Dermis microvascular lymphatic vessel endothelial cell (primary cell): ENCODE data around the gene ATF6. TPM values are rescaled to one million over a fixed set of nuclear protein-coding genes. Genes with fewer than 3 reads are reported as not detected.

Experiments
- DNase-seq, 2 donors: peaks; one replicate each; pipeline versions ENCODE4 v3.0.0 to v3.0.0-alpha.2; 2010; ENCODE audit warnings: low read depth in 2 of 2
- total RNA-seq: library from RNA; depleted of rRNA; stranded (reverse); fragments of >200 nt; gene quantifications from 2 replicates; pipeline ENCODE4 v1.2.1, GENCODE V29; 2014

ATF6 gene
- total RNA-seq, 1 donor from 2014 or later, result 51.5 TPM

DNA sequence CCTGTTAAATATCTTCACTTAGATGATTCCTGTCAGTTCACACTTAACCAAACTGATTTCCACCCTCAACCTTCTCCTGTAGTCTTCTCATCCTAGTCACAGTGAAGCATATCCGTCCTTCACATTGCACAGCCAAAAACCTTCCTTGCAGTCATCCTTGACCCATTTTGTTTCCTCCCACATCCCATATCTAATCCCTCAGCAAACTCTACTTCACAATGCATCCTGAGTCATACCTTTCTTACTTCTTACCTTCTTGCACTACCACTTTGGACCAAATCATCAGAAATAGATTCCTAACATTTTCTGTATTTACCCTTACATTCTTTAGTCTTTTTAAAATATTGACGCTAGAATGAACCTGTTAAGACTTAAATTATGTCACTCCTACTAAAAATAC, 170.7 kb downstream of the ATF6 start:
- DNase-seq, result no peak

DNA sequence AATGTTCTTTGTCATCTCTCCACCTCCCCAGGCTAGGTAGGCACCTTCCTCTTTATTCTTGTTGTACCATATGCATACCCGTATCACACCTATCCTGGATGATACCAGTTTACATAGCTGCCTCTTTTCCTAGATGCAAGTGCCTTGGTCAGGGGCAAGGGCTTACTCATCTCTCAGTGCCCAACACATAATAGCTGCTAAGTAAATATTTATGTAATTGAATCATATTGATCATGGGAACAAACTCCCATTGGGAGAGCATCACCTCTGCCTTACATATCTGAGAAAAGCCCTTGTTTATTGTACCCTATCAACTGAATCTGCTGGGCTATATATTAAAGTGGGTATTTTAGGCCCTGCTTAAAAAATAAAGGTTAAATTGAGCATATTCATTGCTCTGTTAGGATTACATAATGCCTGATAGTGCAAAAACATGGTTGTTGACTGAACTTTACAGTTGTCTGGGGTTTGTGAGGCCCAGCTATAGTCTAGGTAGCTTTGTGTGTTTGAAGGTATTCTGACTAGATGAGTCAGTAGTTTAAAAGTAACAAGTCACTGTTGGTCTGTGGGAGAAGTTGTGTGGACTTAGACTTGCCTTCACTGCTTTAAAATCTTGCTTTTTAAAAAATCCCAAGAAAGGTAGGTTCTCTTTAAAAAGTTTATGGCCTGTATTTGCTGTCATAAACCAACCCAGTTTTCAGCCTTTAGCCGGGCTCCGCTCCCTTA, 174.9 kb downstream of the ATF6 start:
- no peak for DNase-seq

DNA sequence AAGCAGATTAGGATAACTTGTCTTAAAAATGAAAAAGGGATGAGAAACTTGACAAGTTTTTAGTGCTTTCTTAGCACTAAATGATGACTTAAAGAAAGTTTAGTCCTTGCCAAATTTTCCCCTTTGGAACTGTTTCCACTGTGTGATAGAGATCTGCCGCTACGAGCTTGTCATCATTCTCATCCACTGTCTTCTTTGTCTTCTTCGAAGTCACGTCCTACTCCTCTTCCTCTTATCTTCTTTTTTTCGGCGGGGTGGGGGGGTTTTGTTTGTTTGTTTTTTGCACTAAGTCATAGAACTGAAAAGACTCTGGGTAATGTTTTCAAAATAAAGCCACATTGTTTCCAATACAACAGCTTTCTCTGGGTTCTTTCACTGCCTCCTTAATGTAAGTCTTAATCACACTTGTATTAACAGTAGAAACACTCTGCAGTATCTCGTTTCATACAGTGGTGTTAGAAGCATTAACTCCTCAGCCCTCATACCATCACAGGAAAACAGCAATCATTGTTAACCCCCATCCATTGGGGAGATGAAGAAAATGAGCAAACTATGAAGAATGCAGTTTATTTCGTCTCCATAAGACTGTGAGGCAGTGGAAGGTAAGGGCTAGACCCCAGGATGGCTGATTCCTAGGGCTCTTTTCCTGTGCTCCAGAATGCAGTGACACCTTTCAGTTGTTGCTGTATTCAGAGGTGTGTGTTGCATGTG, 175.8 kb downstream of the ATF6 start:
- DNase-seq, result no peak

DNA sequence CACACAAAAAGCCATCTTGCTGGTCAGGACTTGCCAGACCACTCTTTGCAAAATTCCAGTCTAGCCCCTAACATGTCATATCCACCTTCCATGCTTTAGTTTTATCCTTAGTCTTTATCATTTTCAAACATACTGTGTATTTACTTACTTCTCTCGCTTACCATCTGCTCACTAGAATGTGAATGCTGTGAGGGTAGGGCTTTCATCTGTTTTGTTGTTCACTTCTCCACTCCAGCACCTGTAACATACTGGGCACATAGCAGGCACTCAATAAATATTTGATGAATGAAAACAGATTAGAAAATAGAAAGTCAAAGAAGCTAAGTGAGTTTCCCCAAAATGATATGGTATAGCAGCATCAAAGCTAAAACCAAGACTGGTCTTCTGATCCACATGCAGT, 177.6 kb downstream of the ATF6 start:
- DNase-seq, result no peak

DNA sequence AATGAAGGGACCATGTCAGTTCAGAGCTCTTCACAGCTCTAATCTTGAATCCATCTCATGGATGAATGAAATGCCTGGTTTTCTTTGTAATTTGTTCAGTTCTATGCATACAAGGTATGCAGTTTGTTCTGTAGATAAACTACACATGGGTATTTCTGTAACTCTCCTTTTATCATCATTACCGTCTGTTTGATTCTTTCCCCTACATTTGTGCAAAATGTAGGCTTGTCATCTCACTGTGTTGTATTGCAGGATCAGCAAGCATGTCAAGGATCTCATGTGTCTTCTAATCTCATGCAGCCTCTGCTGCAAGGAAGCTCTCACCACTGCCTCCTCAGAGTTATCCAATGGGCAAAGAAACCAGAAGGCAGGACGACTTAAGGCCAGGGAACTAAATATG, 178.3 kb downstream of the ATF6 start:
- no peak for DNase-seq

DNA sequence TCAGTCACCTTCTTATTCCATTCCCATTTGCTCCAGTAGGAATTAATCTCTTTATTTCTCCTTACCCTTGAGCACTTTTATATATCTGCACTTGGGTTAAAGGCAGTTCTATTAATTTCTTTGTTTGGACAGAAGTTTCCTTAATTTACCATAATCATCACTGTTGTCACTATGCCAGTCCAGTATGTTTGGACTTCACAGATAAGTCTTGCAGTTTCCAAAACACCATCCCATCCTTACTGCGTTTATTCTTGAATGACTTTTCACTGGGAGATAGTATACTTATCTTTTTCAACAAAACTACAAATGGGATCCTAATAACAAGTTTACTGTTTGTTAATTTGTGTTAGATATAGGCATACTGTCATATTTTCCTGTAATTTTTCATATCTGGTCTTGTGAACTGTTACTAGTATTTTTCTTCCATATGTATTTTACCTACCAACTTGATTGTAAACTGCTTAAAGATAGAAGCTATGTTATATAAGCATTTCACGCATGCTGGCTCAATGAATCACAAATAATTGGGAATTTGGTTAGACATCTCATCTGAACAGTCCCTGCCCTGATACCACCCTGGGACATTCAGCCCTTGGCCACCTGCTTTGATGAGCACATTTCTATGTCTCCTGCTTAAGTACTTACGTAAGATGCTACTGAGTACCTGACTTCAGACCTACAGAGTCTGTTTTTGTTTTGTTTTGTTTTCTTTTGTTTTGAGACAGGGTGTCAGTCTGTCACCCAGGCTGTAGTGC, 179.4 kb downstream of the ATF6 start:
- no peak for DNase-seq

DNA sequence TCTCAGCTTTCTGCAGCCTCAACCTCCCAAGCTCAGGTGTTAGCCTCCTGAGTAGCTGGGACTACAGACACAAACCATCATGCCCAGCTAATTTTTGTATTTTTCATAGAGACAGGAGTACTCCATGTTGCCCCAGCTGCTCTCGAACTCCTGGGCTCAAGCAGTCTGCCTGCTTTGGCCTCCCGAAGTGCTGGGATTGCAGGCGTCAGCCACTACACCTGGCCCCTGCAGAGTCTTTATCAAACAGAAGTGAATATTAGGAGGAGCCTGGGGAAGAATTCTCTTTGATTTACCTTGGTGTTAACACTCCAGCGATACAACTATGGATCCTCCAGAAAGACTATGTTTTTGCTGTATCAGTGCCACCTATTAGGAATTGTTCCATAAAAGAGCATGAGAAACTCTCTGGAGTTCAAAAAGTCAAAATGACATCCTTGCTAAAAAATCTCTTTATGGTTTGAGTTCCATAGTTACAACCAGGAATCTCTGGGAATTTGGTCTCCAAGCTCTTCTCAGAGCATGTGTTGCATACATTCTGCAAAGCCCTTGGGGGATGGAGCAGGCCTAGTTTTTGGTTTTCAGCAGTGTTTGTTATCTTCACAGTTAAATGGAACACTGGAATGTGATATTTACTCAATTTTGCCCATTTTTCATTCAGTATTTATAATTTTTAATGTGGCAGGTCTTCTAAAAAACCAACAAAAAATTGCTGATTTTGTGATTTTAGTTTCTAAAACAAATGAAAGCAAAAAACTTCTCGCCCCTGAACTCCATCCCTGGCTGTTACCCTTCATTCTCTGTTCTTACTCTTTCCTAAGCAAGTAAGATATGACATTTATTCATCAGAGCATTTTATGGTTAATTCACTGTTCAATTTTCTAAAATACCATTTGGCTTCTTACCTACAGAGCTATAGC, 180.2 kb downstream of the ATF6 start:
- DNase-seq, result no peak

DNA sequence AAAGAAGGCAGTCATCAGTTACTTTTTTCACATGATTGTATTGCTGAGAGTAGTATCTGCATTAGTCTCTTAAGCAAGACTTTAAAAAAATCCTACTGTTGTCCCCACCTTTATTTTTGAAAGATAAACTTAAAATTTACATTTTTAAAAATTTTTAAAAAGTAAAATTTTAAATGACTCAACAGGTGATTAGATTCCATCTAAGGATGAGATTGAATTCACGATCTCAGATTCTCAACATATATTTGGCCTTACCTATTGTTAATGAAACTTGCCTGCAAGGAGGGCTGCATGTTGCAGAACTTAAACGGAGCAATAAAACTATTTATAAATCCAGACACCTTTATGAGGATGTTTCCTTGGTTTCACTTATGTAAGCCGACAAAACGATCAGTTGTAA, 182.3 kb downstream of the ATF6 start:
- no peak for DNase-seq

DNA sequence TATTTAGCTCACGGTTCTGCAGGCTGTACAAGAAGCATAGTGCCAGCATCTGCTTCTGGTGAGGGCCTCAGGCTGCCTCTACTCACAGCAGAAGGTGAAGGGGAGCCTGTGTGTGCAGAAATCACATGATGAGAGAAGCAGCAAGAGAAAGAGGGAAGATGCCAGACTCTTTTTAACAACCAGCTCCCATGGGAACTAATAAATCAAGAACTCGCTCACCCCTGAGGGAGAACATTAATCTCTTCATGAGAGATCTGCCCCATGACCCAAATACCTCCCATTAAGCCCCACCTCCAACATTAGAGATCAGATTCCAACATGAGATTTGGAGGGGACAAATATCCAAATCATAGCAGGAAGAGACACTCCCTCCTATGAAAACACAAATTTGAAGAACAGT, 183.4 kb downstream of the ATF6 start:
- no peak for DNase-seq

DNA sequence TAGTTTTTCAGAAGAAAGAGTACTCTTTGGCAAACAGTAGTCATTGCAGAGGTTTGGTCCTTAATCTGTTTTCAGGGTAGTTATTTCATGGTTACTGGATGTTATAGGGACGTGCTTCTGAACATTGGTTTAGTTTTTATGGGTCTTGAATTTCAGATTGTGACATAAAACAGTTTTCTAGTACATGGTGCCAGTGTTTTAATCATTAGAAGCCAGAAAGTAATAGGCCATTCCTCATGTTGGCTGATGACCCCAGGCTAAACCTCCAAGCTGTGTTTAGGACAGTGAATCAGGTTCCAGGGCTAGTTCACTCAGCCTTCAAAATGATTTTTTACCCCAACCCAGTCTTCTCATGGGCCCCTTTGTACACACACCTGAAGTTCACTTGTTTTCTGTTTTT, 184.3 kb downstream of the ATF6 start:
- DNase-seq, result no peak

DNA sequence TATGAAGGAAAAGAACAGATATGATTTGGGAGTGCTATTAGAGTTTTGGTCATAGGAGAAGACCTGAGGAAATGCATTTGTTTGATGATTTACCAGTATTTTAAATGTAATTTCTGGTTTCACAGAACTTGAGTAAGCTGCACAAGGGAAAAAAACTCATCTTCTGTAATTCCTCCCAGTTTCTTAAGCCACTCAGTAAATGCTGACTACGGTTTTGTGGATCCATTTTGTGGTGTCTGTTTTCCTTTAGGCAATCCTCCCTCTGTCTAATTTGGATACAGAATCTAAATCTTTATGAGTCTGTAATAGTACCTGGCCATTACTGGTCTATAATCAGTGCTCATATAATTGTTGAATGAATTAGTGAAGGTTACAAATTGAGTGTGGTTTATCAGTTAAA, 185.5 kb downstream of the ATF6 start:
- no peak for DNase-seq

DNA sequence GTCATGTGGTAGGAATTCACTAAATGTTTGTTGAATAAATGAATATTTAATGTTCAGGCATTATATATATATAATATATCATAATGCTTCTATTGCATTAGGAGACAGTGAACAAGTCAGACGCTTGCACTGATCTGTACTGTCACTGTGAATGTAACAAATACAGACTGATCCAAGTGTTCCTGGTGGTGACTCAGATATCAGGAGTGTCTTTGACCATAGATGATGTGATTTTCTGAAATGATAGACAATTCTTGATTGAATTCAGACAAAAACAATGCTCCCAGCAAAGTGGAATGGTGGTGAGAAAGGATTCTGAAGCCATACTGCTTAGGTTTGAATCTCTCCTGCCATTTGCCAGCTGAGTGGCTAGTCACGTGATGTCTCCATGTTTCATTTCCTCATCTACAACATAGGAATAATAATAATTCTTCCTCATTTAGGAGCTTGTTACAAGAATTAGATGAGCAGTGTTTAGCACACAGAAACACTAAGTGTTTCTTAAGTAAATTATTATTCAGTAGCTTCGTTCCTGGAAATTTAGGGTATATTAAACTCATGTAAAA, 186.6 kb downstream of the ATF6 start:
- DNase-seq, result no peak

DNA sequence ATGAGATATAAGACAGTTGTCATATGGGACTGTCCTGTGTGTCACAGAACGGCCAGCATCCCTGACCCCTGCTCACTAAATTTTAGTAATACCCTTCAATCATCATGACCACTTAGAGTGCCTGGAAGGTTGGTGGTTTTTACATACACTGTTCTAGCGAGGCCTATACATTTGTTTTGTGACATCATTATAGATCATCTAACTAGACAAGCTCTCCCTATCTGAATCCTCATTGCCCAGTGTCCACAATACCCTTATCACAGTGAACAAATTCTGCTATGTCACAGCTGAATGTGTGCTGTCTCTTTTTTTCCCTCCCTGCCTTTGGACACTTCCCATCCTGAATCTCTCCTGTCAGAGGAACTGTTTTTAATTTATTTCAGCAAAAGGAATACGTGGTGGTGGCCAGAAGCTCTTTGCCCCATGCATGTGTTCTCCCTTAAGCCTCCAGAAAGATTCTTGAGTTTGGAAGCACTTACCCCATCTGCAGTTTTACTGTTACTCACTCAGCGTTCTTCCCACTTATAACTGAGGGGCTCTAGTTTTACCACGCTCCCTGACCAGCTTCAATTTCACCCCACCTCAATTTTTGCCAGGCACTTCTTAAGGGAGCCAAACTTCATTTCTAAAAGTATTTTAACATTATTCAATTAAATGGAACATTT, 187.3 kb downstream of the ATF6 start:
- DNase-seq, result no peak

DNA sequence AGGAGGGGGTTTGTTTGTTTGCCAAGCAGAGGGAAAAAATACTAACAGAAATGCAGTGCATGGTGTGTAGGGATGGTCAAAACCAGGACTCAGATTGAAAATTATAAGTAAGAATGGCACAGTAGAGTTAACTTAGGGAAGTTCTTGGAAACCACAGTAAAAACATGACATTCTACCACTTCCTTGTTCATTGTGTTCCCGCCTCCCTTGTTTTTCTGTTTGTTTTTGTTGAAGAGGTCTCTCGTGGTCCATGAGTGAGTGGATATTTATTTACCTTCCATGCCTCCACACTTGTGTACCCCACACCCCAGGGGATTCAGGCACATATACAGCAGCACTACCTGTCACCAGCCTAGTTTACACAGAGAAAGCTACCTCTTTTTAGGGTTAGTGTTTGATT, 187.9 kb downstream of the ATF6 start:
- DNase-seq, result peak in 1 of 2 donors; percentile 43

DNA sequence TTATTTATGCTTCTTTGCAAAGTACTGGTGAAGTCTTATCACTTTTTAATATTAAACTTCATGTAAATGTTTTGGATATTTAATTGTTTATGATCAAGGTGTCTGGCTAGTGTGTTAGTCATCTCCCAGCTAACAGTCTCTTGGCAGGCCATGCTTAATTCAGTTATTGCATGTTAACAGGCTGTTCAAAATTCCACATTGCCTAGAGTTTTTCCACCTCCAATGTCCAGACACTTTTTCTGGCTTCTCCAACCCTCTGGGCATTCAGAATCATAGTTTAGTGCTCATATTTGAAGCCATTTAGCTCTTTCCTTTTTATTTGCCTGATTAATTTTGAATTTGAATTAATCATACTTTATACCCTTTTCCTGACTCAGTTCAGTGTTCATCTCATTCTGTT, 188.3 kb downstream of the ATF6 start:
- peak in 1 of 2 donors; percentile 29 for DNase-seq

DNA sequence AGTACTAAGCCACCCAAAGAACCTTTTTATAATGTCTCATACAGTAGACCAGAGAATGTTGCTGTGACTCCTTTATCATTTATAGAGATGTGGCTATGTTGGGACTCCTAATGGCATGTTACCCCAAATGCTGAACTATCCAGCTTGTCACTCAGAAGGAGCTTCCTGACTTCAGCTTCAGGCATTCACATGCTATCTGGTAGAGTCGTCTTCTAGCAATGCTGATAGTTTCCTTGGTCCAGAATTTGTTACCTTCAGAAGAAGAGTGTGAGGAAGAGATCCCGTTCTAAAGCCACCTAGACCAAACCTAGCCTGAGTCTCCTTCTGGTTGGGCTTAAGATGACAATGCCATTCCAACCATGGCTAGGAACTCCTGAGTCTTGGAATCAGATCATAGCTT, 189.5 kb downstream of the ATF6 start:
- DNase-seq, result no peak

DNA sequence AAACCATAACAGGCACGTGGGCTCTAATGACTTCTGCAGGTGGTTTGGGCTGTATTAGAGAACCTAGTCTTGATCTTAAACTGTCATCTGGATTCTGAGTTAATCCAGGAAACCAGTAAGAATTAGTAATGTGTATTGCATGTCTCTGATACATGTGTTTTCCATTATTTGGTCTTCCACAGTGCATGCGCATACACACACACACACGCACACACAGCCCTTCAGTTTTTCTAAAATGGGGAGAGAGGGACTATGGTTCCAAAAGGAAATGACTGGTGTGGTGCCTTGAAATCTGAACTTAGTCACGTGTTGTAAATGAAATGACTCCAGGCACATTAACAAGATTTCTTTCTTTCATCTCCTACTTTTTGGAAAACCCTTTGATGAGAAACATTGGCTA, 190.0 kb downstream of the ATF6 start:
- no peak for DNase-seq

DNA sequence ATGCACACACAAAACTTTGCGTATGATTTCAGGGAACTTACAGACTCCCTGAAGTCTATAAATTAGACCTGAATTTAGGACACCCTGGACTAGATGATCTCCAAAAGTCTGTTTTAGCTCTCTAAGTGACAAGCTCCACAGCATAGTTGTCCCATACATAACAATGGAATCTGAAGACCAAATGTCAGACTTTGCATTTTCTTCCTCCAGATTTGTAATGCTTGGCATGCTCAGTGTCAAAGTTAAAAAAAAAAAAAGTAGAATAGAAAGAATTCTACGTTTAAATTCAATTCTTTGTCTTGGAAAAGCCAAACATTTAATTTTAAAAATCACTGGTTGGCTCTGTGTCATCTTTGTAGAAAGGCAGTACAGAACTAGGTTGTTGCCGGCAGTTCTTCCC, 190.8 kb downstream of the ATF6 start:
- DNase-seq, result no peak

DNA sequence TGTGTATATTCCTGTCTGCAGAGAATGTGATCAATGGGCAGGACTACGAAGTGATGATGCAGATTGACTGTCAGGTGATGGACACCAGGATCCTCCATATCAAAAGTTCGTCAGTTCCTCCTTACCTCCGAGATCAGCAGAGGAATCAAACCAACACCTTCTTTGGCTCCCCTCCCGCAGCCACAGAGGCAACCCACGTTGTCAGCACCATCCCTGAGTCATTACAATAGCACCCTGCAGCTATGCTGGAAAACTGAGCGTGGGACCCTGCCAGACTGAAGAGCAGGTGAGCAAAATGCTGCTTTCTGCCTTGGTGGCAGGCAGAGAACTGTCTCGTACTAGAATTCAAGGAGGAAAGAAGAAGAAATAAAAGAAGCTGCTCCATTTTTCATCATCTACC, 192.3 kb downstream of the ATF6 start:
- no peak for DNase-seq

DNA sequence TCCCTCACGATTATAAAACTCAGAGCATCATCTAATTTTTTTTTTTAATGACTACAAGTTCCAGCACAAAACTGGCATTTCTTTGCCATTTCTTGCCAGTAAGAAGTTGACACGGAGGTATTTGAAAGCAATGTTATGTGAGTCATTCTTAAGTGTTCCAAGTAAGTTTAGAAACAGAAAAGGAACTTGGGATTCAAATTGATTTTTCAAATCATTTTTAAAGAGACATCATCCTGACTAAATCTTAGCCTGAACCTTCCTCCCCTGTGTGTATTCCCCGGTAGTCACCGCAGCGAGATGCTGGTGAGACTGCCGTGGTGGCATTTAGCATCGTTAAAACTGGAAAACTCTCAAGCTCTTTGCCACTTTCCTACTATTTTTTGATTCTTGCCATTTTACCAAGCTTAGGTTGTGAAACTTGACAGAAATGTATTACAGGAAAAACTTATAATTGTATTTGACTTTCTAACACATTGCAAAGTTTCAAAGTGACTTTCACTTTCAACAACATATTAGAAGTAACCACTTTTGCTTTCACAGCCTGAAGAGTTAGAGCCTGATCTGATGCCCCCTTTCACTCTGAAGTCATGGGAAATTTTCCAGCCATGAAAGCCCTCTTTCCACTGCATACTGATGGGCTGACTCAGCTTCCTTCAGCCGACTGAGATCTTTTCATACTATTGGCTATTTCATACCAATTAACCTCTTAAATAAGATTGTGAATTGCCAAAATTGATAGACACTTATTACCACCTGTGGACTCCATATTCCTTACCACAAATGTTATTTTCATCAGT, 196.2 kb downstream of the ATF6 start:
- DNase-seq, result peak; percentile 75 to 92
